HG02678 (cell line): ENCODE measurements around the gene NDN.
"Not testable (repeated sequence)": the region's sequence is repeated elsewhere in the genome, so short reads cannot be mapped to it uniquely, and the experiment has no call there.

Source experiments
- ATAC-seq: cut with Tn5 transposase; IDR thresholded peaks from one replicate; pipeline ENCODE4 v1.9.1; 2021; ENCODE audit warnings: mild to moderate bottlenecking, moderate library complexity; ENCODE audit not compliant: unreplicated experiment

NDN gene

GRCh38 chr15:23687143-23687470 lies at the start of gene NDN:
NDN (minus strand) TSS chr15:23687305; CDS start chr15:23687217, 88 bp downstream.
- ATAC-seq = no peak

- no peak for ATAC-seq
These were observed 49.0 kb upstream of the NDN start for GRCh38 chr15:23736033-23736673.

GRCh38 chr15:23734862-23735261 lies 47.8 kb upstream of the NDN start:
- ATAC-seq = no peak

GRCh38 chr15:23713874-23714656 lies 27.0 kb upstream of the NDN start:
- ATAC-seq = not testable (repeated sequence)

GRCh38 chr15:23708332-23708731 lies 21.2 kb upstream of the NDN start:
- ATAC-seq = no peak

GRCh38 chr15:23695282-23695681 lies 8.2 kb upstream of the NDN start:
- no peak for ATAC-seq

GRCh38 chr15:23694592-23694991 lies 7.5 kb upstream of the NDN start:
- ATAC-seq = no peak

- no peak for ATAC-seq
These were observed 3.3 kb upstream of the NDN start for GRCh38 chr15:23690450-23690852.

- no peak for ATAC-seq
These were observed 2.9 kb upstream of the NDN start for GRCh38 chr15:23690015-23690414.

GRCh38 chr15:23686466-23687142 lies 501 bp downstream of the NDN start:
- no peak for ATAC-seq

- no peak for ATAC-seq
These were observed 15.6 kb downstream of the NDN start for GRCh38 chr15:23671481-23671880.

GRCh38 chr15:23670970-23671369 lies 16.1 kb downstream of the NDN start:
- ATAC-seq = no peak

- ATAC-seq = no peak
These were observed 23.9 kb downstream of the NDN start for GRCh38 chr15:23663232-23663631.

GRCh38 chr15:23648920-23649515 lies 38.1 kb downstream of the NDN start:
- no peak for ATAC-seq

- ATAC-seq = no peak
These were observed 39.4 kb downstream of the NDN start, which contains the start of gene MAGEL2 for GRCh38 chr15:23647421-23648370. MAGEL2 (minus strand) TSS chr15:23647867; CDS start chr15:23647742, 125 bp downstream.

GRCh38 chr15:23647001-23647295 lies 40.2 kb downstream of the NDN start:
- no peak for ATAC-seq

GRCh38 chr15:23646165-23647000 lies 40.7 kb downstream of the NDN start:
- ATAC-seq = no peak

GRCh38 chr15:23645371-23646164 lies 41.5 kb downstream of the NDN start:
- ATAC-seq = no peak

GRCh38 chr15:23644829-23645228 lies 42.3 kb downstream of the NDN start:
- ATAC-seq = no peak
